AG04450 (cell line): ENCODE measurements around the gene MAP3K7. TPM values are rescaled to one million over a fixed set of nuclear protein-coding genes. Genes with fewer than 3 reads are reported as not detected.

ENCODE experiments used
- CTCF ChIA-PET: fragments of 300-600, 350-600 bp; formaldehyde crosslinking; extraction: SDS; loops from one replicate; lab custom pipeline; 2022; ENCODE audit warnings: antibody characterized with exemption, inconsistent platforms; lab: Charles Lee
- POLR2A ChIA-PET: fragments of 350-600 bp; formaldehyde crosslinking; extraction: SDS; loops from one replicate; lab custom pipeline; 2021; ENCODE audit warnings: antibody characterized with exemption, inconsistent platforms; lab: Yijun Ruan, JAX
- DNase-seq: peaks from one replicate; pipeline ENCODE4 v3.0.0-alpha.2; 2011; ENCODE audit warnings: low read depth, low spot score
- H3K27ac ChIP-seq: one replicate; pipeline ENCODE4 v1.5.1; 2012; ENCODE audit warnings: low read depth, low read length, control low read depth
- H3K27me3 ChIP-seq: one replicate; pipeline ENCODE4 v1.6.0; 2012; ENCODE audit warnings: low read length; ENCODE audit not compliant: control insufficient read depth, insufficient read depth
- H3K4me3 ChIP-seq: 2 replicates; pipeline ENCODE4 v1.5.1; 2011; ENCODE audit warnings: mild to moderate bottlenecking, low read depth, low read length, control low read depth
- H3K9me3 ChIP-seq: 2 replicates; pipeline ENCODE4 v1.5.1; 2012; ENCODE audit warnings: low read length; ENCODE audit not compliant: control insufficient read depth, insufficient read depth
- CTCF ChIP-seq: IDR thresholded peaks from 2 replicates; pipeline ENCODE4 v1.5.1; 2011; ENCODE audit warnings: low read depth, low read length, control low read depth, inconsistent platforms
- polyA plus RNA-seq: library from polyadenylated mRNA; depleted of rRNA; stranded (reverse); fragments of >200 nt; gene quantifications from 2 replicates; pipeline ENCODE4 v1.2.3, GENCODE V29; 2011

MAP3K7 gene
- polyA plus RNA-seq, 1 experiment = 52.4 TPM

- no peak for TF ChIP-seq CTCF
- ChIA-PET POLR2A (no interaction called here), CTCF (no interaction called here)
- H3K9me3 ChIP-seq = no peaks in the 10 kb centered on the region
- no peak for DNase-seq
- H3K27me3 ChIP-seq = no peaks in the 10 kb centered on the region
- H3K27ac ChIP-seq = no peak overlapping the region
- no peak overlapping the region for H3K4me3 ChIP-seq
Observed at GRCh38 chr6:90595854-90596253, 9.0 kb upstream of the MAP3K7 start.

GRCh38 chr6:90586546-90586835 lies 381 bp downstream of the MAP3K7 start:
- POLR2A ChIA-PET = no interaction called here

GRCh38 chr6:90584636-90585255 lies 2.1 kb downstream of the MAP3K7 start:
- H3K4me3 ChIP-seq = peak overlapping the region; percentile 59
- no peaks in the 10 kb centered on the region; the same call in 1 of the 2 replicates for H3K9me3 ChIP-seq
- H3K27ac ChIP-seq = no peak overlapping the region
- DNase-seq = no peak
- ChIA-PET CTCF (no interaction called here), POLR2A (no interaction called here)
- H3K27me3 ChIP-seq = no peaks in the 10 kb centered on the region
- no peak for TF ChIP-seq CTCF

More at GRCh38 chr6:90586546-90586835, 381 bp downstream of the MAP3K7 start:
- no peaks in the 10 kb centered on the region for H3K27me3 ChIP-seq
- no peaks in the 10 kb centered on the region; the same call in 1 of the 2 replicates for H3K9me3 ChIP-seq
- CTCF ChIA-PET = no interaction called here
- H3K27ac ChIP-seq = peak overlapping the region; percentile 92
- H3K4me3 ChIP-seq = peak overlapping the region; percentile 82
- DNase-seq = no peak
- no peak for TF ChIP-seq CTCF

DNA sequence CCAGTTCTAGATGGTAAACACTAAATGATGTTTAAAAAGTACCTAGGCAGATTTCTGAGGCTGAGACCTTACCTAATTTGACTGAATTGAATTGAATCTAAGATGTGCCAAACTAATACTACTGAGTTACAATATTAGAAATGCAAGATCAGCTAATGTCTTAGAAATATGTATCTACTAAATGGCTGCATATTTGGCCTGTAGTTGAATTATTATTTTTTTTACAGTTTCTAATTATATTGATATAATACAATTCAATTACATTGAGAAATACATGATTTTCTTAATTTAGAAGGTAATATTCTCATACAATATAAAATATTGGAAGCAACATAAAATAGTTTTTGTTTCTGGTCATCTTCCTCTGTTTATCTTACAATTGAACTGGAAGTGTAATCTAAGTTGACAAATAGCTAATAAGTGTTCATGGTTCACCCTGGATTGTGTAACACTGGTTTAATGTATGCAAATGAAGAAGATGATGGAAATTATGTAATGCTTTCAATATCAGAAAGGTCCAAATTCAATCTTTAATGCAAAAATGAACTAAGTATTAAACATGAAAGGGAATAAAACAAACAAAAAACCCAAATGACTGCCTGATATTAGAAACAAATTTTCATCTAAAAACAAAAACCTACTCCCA lies 2.9 kb downstream of the MAP3K7 start:
- no peak overlapping the region for H3K27ac ChIP-seq

More for the DNA sequence above, 2.9 kb downstream of the MAP3K7 start:
- H3K27me3 ChIP-seq = no peaks in the 10 kb centered on the region
- TF ChIP-seq CTCF = no peak
- H3K4me3 ChIP-seq = no peak overlapping the region
- ChIA-PET POLR2A (no interaction called here), CTCF (no interaction called here)
- no peak for DNase-seq
- no peaks in the 10 kb centered on the region; the same call in 1 of the 2 replicates for H3K9me3 ChIP-seq
